Brain microvascular endothelial cell (primary cell): ENCODE measurements around the gene TNFRSF11A.
A peak's percentile ranks its signal among the peaks of the same experiment; 100 is the strongest.

Source experiments
- DNase-seq: peaks from one replicate; pipeline ENCODE4 v3.0.0-alpha.2; 2020
- H3K27ac ChIP-seq: fragments of 250-450 bp; sonication (Bioruptor Pico); 2 replicates; pipeline ENCODE4 v1.5.1; 2020; ENCODE audit warnings: mild to moderate bottlenecking, moderate library complexity
- H3K27me3 ChIP-seq: fragments of 250-450 bp; sonication (Bioruptor Pico); replicated peaks from 2 replicates; pipeline ENCODE4 v1.5.1; 2020; ENCODE audit warnings: mild to moderate bottlenecking
- H3K36me3 ChIP-seq: fragments of 250-450 bp; sonication (Bioruptor Pico); replicated peaks from 2 replicates; pipeline ENCODE4 v1.5.1; 2020; ENCODE audit warnings: mild to moderate bottlenecking
- H3K4me3 ChIP-seq: 2 replicates; pipeline ENCODE4 v1.5.1; 2011; ENCODE audit warnings: low read depth, mild to moderate bottlenecking, control low read depth, low read length, moderate library complexity
- in situ Hi-C: cut with HindIII; loops from 2 replicates; pipeline ENCODE4 v1.10.0; 2017; ENCODE audit warnings: low sequenced_read_pairs, low pct_ligation_motif_present
- TF ChIP-seq, protein P1 (sequence below): IDR thresholded peaks from 2 replicates; pipeline ENCODE4 v1.5.1; 2011; ENCODE audit warnings: low read depth, mild to moderate bottlenecking, moderate library complexity, low read length, control low read depth, inconsistent platforms; ENCODE audit errors: missing control alignments

Gene TNFRSF11A

DNA sequence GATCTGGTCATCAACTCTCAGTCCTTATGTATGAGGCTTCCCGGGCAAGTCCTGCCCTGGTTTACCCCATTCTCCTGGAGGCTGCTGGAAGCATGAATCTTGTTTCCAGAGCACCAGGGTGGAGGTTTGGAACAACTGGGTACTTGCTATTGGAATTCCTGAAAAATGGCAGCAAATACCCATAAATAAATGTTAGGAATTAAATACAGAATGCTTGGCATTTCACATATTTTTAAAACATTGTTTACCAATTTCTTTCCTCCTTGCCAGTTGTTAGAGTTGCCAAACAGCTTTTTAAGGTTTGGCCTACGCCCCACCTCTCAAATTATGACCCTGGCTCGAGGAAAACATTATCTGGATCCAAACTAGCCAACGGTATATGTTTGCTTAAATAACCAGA lies 107.1 kb downstream of the TNFRSF11A start:
- Histone ChIP-seq H3K4me3 (no peak overlapping the region), H3K27me3 (no peaks in the 10 kb centered on the region), H3K36me3 (no peaks in the 10 kb centered on the region), H3K27ac (no peak overlapping the region)
- no peak for DNase-seq
- TF ChIP-seq, protein P1, sequence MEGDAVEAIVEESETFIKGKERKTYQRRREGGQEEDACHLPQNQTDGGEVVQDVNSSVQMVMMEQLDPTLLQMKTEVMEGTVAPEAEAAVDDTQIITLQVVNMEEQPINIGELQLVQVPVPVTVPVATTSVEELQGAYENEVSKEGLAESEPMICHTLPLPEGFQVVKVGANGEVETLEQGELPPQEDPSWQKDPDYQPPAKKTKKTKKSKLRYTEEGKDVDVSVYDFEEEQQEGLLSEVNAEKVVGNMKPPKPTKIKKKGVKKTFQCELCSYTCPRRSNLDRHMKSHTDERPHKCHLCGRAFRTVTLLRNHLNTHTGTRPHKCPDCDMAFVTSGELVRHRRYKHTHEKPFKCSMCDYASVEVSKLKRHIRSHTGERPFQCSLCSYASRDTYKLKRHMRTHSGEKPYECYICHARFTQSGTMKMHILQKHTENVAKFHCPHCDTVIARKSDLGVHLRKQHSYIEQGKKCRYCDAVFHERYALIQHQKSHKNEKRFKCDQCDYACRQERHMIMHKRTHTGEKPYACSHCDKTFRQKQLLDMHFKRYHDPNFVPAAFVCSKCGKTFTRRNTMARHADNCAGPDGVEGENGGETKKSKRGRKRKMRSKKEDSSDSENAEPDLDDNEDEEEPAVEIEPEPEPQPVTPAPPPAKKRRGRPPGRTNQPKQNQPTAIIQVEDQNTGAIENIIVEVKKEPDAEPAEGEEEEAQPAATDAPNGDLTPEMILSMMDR = no peak
- in situ Hi-C loops = no loop called here

DNA sequence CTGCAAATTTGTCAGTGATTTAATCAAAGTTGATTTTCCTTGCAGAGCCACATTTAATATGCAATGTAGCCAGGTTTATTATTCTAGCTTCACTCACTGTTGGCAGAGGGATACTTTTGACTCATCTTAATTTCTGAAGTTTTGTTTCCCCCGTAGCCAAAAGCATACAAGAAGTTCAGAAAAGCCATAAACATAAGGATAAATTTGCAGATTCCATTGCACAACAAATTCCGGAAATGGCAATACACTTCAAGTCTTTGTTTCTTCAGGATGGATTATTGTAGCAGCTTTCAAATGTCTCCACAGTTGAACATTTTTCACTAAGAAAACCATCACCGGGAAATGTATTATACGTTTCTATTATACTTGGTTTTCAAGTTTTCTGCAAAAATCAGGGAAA lies 109.7 kb downstream of the TNFRSF11A start:
- Histone ChIP-seq H3K4me3 (no peak overlapping the region), H3K36me3 (no peaks in the 10 kb centered on the region), H3K27me3 (no peaks in the 10 kb centered on the region), H3K27ac (no peak overlapping the region)
- in situ Hi-C loops = no loop called here
- no peak for DNase-seq
- TF ChIP-seq, protein P1 = no peak

DNA sequence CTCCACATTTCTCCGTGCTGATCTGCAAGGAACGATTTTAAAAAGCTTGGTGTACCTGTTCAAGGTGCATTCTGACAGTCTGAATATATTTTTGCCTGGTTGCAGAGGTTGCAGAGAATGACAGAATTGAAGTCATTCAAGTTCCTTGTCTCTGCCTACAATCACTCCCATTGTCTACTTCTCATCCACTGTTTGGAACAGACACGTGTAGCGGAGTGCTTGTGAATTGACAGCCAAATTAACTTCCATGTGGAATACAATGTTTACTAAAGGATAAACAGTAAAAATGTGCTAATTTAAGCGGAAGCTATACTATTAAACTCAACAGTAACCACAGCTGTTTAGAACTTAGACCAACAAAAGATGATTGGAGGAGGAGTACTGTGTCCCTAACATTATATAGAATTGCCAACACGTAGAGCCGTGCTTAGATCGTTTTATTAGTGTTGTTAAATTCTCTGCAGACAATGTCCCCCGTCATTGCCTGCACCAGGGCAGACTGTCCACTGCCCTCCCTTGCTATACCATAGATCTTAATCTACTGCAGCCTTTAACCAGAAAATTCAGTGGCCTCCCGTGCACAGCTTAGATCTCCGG lies 110.4 kb downstream of the TNFRSF11A start:
- Histone ChIP-seq H3K36me3 (no peaks in the 10 kb centered on the region), H3K27ac (no peak overlapping the region), H3K4me3 (no peak overlapping the region), H3K27me3 (no peaks in the 10 kb centered on the region)
- in situ Hi-C loops = no loop called here
- TF ChIP-seq, protein P1 = no peak
- no peak for DNase-seq

DNA sequence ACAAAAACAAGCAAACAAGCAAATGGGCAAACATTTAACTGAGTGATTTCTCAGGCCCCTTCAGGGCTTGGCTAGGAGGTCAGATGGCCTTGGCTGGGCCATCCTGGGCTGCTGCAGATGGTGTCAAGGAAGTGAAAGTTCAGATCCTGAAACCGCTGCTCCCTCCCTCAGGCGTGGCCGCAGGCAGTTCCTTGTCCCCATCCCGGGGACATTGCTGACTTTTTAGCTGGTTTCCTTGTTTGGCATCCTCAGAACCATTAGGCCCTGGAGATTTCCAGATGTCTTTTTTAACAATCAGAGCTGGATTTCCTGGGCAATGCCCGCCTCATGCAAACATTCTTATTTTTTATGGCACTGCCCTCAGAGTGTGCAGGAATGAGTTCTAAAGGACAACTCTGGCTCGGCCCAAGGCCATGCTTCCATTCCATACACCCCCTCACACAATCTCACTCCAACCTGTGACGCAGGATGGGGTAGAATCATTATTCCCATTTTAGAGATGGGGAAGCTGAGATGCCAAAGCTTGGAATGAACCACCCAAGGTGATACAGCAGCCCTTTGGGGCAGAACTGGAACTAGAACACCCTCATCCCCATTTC lies 111.6 kb downstream of the TNFRSF11A start:
- TF ChIP-seq, protein P1 = no peak
- in situ Hi-C loops = no loop called here
- Histone ChIP-seq H3K36me3 (no peaks in the 10 kb centered on the region), H3K27ac (no peak overlapping the region), H3K4me3 (no peak overlapping the region), H3K27me3 (no peaks in the 10 kb centered on the region)
- no peak for DNase-seq

DNA sequence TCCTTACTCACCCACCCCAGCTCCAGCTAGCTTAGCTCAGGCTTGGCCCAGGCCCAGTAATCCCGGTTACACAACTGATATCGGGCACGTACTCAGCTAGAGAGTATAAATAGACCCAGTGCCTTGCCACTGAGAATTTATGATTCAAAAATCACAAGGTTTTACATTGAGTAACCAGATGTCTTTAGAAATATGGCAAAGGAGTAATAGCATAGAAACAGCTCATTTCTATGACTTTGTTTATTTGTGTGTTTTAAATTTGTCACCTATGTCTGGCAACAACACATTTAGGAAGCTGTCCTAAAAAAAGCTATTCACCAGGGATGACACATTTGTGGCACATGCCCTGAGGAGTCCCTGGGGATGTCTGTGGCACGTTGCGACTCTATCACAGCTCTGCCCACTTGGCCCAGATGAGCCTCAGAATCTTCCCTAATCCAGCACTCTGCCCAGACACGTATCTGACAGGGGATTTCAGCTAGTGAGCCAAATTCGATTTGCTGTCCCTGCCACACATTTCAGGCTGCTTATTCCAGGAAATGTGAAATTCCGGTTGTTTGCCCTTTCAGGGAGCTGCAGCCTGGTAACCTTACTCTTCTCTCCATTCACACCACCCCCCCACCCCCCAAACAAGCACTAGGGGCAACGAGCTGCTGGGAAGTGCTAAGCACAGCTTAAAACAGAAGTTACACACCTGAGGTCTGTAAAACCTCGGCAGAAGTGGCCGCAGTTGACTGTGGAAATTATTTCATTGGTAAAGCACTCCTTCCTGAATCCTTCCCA lies 112.3 kb downstream of the TNFRSF11A start:
- peak; percentile 63 for DNase-seq
- Histone ChIP-seq H3K4me3 (no peak overlapping the region), H3K27me3 (no peaks in the 10 kb centered on the region), H3K27ac (no peak overlapping the region), H3K36me3 (no peaks in the 10 kb centered on the region)
- in situ Hi-C loops = no loop called here
- TF ChIP-seq, protein P1 = no peak
